ENCODE results near the gene KLRG1. TPM values are rescaled to one million over a fixed set of nuclear protein-coding genes. Genes with fewer than 3 reads are reported as not detected.

KLRG1 gene
- total and polyA plus RNA-seq, 2 of the 8 experiments (the other 6 are each of a cell fraction or from before 2014, with no cell fraction given) = 7.9 to 12.8 TPM

DNA sequence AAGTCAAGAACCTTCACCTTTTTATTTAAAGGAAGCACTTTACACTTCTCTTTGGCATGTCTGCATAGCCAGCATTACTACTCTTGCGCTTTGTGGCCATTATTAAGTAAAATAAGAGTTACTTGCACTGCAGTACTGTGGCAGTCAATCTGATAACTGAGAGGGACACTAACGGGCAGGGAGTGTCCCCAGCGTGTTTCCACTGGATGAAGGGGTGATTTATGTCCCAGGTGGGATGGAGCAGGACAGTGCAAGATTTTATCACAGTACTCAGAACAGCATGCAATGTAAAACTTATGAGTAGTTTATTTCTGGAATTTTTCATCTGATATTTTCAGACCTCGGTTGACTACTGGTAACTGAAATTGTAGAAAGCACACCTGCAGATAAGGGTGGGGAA, 31.8 kb upstream of the KLRG1 start:
- WGBS, 2 experiments (ENCODE audit: extremely low coverage in 1 of 2, insufficient coverage in 1 of 2, insufficient read length in 1 of 2, insufficient replicate concordance in 2 of 2, low coverage in 1 of 2, low lambda C conversion rate in 2 of 2, missing lambda C conversion rate in 1 of 2) = 89% methylated on average over 4 of the region's 4 CpGs; no CpG with 5 or more reads in 1 of the 2 experiments
- H2BK12ac ChIP-seq (ENCODE audit: low read depth, low read length) = no peak overlapping the region
- no peak overlapping the region for H2BK20ac ChIP-seq (ENCODE audit: low read length)
- POLR2A ChIA-PET (ENCODE audit: partially characterized antibody) = interaction anchor here (1.2 to 1.3 kb wide), 2 partner anchors 8 to 19 kb away, joined by 3 read pairs; partner anchors contain the start of gene M6PR
- no peak overlapping the region for H4K5ac ChIP-seq (ENCODE audit: insufficient read length, low read depth, low read length)
- H2BK5ac ChIP-seq (ENCODE audit: low read depth, low read length) = no peak overlapping the region
- no peaks in the 10 kb centered on the region for H3K79me1 ChIP-seq (ENCODE audit: low read depth, low read length)
- no peak overlapping the region for H4K8ac ChIP-seq (ENCODE audit: extremely low read depth, insufficient read depth, low read length)
- H3K56ac ChIP-seq (replicated peaks; ENCODE audit: insufficient read length, low read depth, low read length) = no peak overlapping the region
- H3K9me3 ChIP-seq (ENCODE audit: insufficient read depth in 2 of 2, low read depth in 1 of 2, low read length in 1 of 2) = no peaks in the 10 kb centered on the region
- H3K9ac ChIP-seq (replicated peaks in 1 of 4; ENCODE audit: extremely low read depth in 1 of 4, low read depth in 3 of 4, low read length in 3 of 4) = no peak overlapping the region
- no peak overlapping the region for H2BK120ac ChIP-seq (replicated peaks; ENCODE audit: low read depth, low read length)
- peaks cover 0 to 3% (median 0%) of the 10 kb centered on the region in 4 experiments; a peak in 1 of 7 replicates for H3K4me1 ChIP-seq (replicated peaks in 1 of 4; ENCODE audit: control insufficient read depth in 3 of 4, insufficient read depth in 4 of 4, low read length in 3 of 4)
- H3K14ac ChIP-seq (ENCODE audit: insufficient read length) = no peak overlapping the region
- H3K23me2 ChIP-seq (ENCODE audit: low read depth, low read length) = no peaks in the 10 kb centered on the region
- no peak overlapping the region for H4K91ac ChIP-seq (replicated peaks; ENCODE audit: insufficient read length, low read length)
- H3K23ac ChIP-seq (ENCODE audit: insufficient read length) = no peak overlapping the region
- no peak overlapping the region for H2AFZ ChIP-seq (ENCODE audit: low read length)
- peaks cover 0 to 4% (median 0%) of the 10 kb centered on the region in 4 experiments; a peak in 1 of 8 replicates for H3K36me3 ChIP-seq (ENCODE audit: control insufficient read depth in 2 of 4, insufficient read depth in 4 of 4, low read length in 3 of 4)
- FAIRE-seq (no peak), DNase-seq (ENCODE audit: low read depth in 1 of 2, low spot score in 2 of 2) (no peak)
- H3K27me3 ChIP-seq (replicated peaks in 1 of 4; ENCODE audit: control insufficient read depth in 3 of 4, extremely low read depth in 1 of 4, insufficient read depth in 3 of 4, low read length in 3 of 4) = no peaks in the 10 kb centered on the region
- H3K4me2 ChIP-seq (ENCODE audit: insufficient read depth in 1 of 2, low read depth in 2 of 2, low read length in 2 of 2) = no peak overlapping the region
- no peaks in the 10 kb centered on the region for H4K20me1 ChIP-seq (replicated peaks in 1 of 2; ENCODE audit: control insufficient read depth in 1 of 2, insufficient read depth in 2 of 2, low read length in 2 of 2)
- H3K18ac ChIP-seq (ENCODE audit: extremely low read depth, low read length) = no peak overlapping the region
- H3K27ac ChIP-seq (ENCODE audit: low read depth, low read length) = no peak overlapping the region
- CTCF ChIA-PET (ENCODE audit: partially characterized antibody) = no interaction called here
- no peak overlapping the region for H2AK5ac ChIP-seq (ENCODE audit: low read depth, low read length)
- no peaks in the 10 kb centered on the region for H3K79me2 ChIP-seq (ENCODE audit: control insufficient read depth in 1 of 2, insufficient read depth in 2 of 2, low read length in 2 of 2)
- no peak overlapping the region for H3K4ac ChIP-seq (replicated peaks; ENCODE audit: insufficient read length, low read depth, low read length)
- no peak overlapping the region for H2BK15ac ChIP-seq (ENCODE audit: low read length)
- TF ChIP-seq RBBP5 (IDR thresholded peaks at IDR 0.05; ENCODE audit: borderline replicate concordance, low read depth, low read length) (no peak), KDM4A (IDR thresholded peaks at IDR 0.05; ENCODE audit: low read depth, low read length, severe bottlenecking) (no peak), SIN3A (conservative IDR thresholded peaks at IDR 0.05 in 1 of 2, IDR thresholded peaks at IDR 0.05 in 1 of 2; ENCODE audit: low read depth in 1 of 2, low read length in 2 of 2) (no peak), CEBPB (IDR thresholded peaks at IDR 0.05; ENCODE audit: low read depth, low read length) (no peak), EGR1 (IDR thresholded peaks at IDR 0.05; ENCODE audit: borderline replicate concordance, low read depth, low read length) (no peak), BRCA1 (IDR thresholded peaks at IDR 0.05; ENCODE audit: low read depth, low read length) (no peak)
- no peak overlapping the region for H3K4me3 ChIP-seq (ENCODE audit: extremely low read depth in 1 of 4, insufficient read depth in 2 of 4, low read depth in 3 of 4, low read length in 4 of 4)

All from H1 (cell line).